Activated CD4-positive, alpha-beta T cell treated with anti-CD3 and anti-CD28 coated beads, Interleukin-2, amount 10 ng/mL, durations not matched to agents 7 days and 5 days (primary cell): ENCODE results near the gene TNIP3. TPM values are rescaled to one million over a fixed set of nuclear protein-coding genes. Genes with fewer than 3 reads are reported as not detected.

Experiments used
- CTCF ChIA-PET: fragments of 350-600 bp; sonication (Branson Sonifier 250); formaldehyde crosslinking; loops from one replicate; lab custom pipeline; 2021; ENCODE audit warnings: antibody characterized with exemption; lab: Charles Lee
- POLR2A ChIA-PET: fragments of 350-600 bp; sonication (Branson Sonifier 250); formaldehyde crosslinking; loops from one replicate; lab custom pipeline; 2021; ENCODE audit warnings: antibody characterized with exemption; lab: Charles Lee
- DNase-seq: peaks from one replicate; pipeline ENCODE4 v3.0.0-alpha.2; 2020
- H3K27ac Mint-ChIP-seq: one replicate; pipeline ENCODE4 v1.8.0; 2021; ENCODE audit warnings: mild to moderate bottlenecking, moderate library complexity, mixed read lengths
- H3K27me3 Mint-ChIP-seq: one replicate; pipeline ENCODE4 v1.8.0; 2021; ENCODE audit warnings: mixed read lengths
- H3K36me3 Mint-ChIP-seq: one replicate; pipeline ENCODE4 v1.8.0; 2021; ENCODE audit warnings: low read depth, mixed read lengths
- H3K4me1 Mint-ChIP-seq: one replicate; pipeline ENCODE4 v1.8.0; 2021; ENCODE audit warnings: mixed read lengths
- H3K4me3 Mint-ChIP-seq: one replicate; pipeline ENCODE4 v1.8.0; 2021; ENCODE audit warnings: mild to moderate bottlenecking, moderate library complexity, mixed read lengths
- H3K9me3 Mint-ChIP-seq: one replicate; pipeline ENCODE4 v1.8.0; 2021; ENCODE audit warnings: mixed read lengths
- total RNA-seq, 2 experiments: library from RNA; stranded (reverse); gene quantifications; one replicate each; pipeline ENCODE4 v1.2.3, GENCODE V29; 2021

The TNIP3 gene
- total RNA-seq, 2 experiments from 2014 or later, result 0.74 to 0.75 TPM

GRCh38 chr4:121146530-121146929, 17.6 kb downstream of the TNIP3 start:
- DNase-seq, result no peak
- POLR2A ChIA-PET, result no interaction called here
- Mint-ChIP-seq H3K4me3 (no peak overlapping the region), H3K9me3 (peaks cover 5% of the 10 kb centered on the region), H3K27ac (no peak overlapping the region), H3K36me3 (peaks cover 4% of the 10 kb centered on the region), H3K27me3 (peaks cover 3% of the 10 kb centered on the region), H3K4me1 (peaks cover 16% of the 10 kb centered on the region)
- CTCF ChIA-PET, result interaction anchor here (1.5 kb wide), 1 partner anchor 12 kb away, joined by 5 read pairs; no protein-coding TSS in a partner anchor

- Mint-ChIP-seq H3K36me3 (no peaks in the 10 kb centered on the region), H3K4me3 (no peak overlapping the region), H3K4me1 (peaks cover 9% of the 10 kb centered on the region), H3K9me3 (peaks cover 3% of the 10 kb centered on the region), H3K27me3 (peaks cover 3% of the 10 kb centered on the region), H3K27ac (no peak overlapping the region)
- ChIA-PET CTCF (interaction anchor here (1.1 kb wide), 1 partner anchor 9 kb away, joined by 4 read pairs; no protein-coding TSS in a partner anchor), POLR2A (no interaction called here)
- no peak for DNase-seq
These were observed 18.7 kb downstream of the TNIP3 start for GRCh38 chr4:121145430-121145829.

GRCh38 chr4:121144021-121144420, 20.1 kb downstream of the TNIP3 start:
- H3K27me3 Mint-ChIP-seq, result peaks cover 3% of the 10 kb centered on the region
- peaks cover 2% of the 10 kb centered on the region for H3K9me3 Mint-ChIP-seq
- H3K4me3 Mint-ChIP-seq, result no peak overlapping the region
- ChIA-PET POLR2A (no interaction called here), CTCF (no interaction called here)
- H3K4me1 Mint-ChIP-seq, result peaks cover 21% of the 10 kb centered on the region
- peaks cover 6% of the 10 kb centered on the region for H3K36me3 Mint-ChIP-seq
- H3K27ac Mint-ChIP-seq, result no peak overlapping the region
- DNase-seq, result no peak

GRCh38 chr4:121143131-121143530, 21.0 kb downstream of the TNIP3 start:
- Mint-ChIP-seq H3K4me1 (peaks cover 30% of the 10 kb centered on the region), H3K4me3 (no peak overlapping the region), H3K27ac (no peak overlapping the region), H3K27me3 (peaks cover 3% of the 10 kb centered on the region), H3K9me3 (no peaks in the 10 kb centered on the region), H3K36me3 (peaks cover 9% of the 10 kb centered on the region)
- no peak for DNase-seq
- CTCF ChIA-PET, result interaction anchor here (1.1 kb wide), 1 partner anchor 8 kb away, joined by 5 read pairs; no protein-coding TSS in a partner anchor
- POLR2A ChIA-PET, result no interaction called here

- CTCF ChIA-PET, result no interaction called here
- H3K9me3 Mint-ChIP-seq, result no peaks in the 10 kb centered on the region
- H3K27ac Mint-ChIP-seq, result no peak overlapping the region
- H3K4me3 Mint-ChIP-seq, result no peak overlapping the region
- H3K27me3 Mint-ChIP-seq, result no peaks in the 10 kb centered on the region
- DNase-seq, result no peak
- POLR2A ChIA-PET, result no interaction called here
- peaks cover 9% of the 10 kb centered on the region for H3K36me3 Mint-ChIP-seq
- H3K4me1 Mint-ChIP-seq, result peaks cover 35% of the 10 kb centered on the region
These were observed 23.2 kb downstream of the TNIP3 start for GRCh38 chr4:121140716-121141460.

- no peak for DNase-seq
- H3K27ac Mint-ChIP-seq, result peak overlapping the region; percentile 46
- no peak overlapping the region for H3K4me3 Mint-ChIP-seq
- POLR2A ChIA-PET, result no interaction called here
- H3K9me3 Mint-ChIP-seq, result no peaks in the 10 kb centered on the region
- H3K36me3 Mint-ChIP-seq, result peaks cover 9% of the 10 kb centered on the region
- no peaks in the 10 kb centered on the region for H3K27me3 Mint-ChIP-seq
- CTCF ChIA-PET, result no interaction called here
- H3K4me1 Mint-ChIP-seq, result peaks cover 39% of the 10 kb centered on the region
These were observed 24.4 kb downstream of the TNIP3 start for GRCh38 chr4:121139533-121140222.

GRCh38 chr4:121138039-121138825, 25.9 kb downstream of the TNIP3 start:
- DNase-seq, result no peak
- Mint-ChIP-seq H3K4me3 (no peak overlapping the region), H3K36me3 (peaks cover 9% of the 10 kb centered on the region), H3K27ac (no peak overlapping the region), H3K4me1 (peaks cover 40% of the 10 kb centered on the region), H3K9me3 (no peaks in the 10 kb centered on the region), H3K27me3 (peaks cover 2% of the 10 kb centered on the region)
- POLR2A ChIA-PET, result no interaction called here
- CTCF ChIA-PET, result interaction anchor here (1.1 kb wide), 1 partner anchor 14 kb away, joined by 3 read pairs; no protein-coding TSS in a partner anchor

- peaks cover 33% of the 10 kb centered on the region for H3K4me1 Mint-ChIP-seq
- no peak overlapping the region for H3K27ac Mint-ChIP-seq
- no peak overlapping the region for H3K4me3 Mint-ChIP-seq
- DNase-seq, result no peak
- CTCF ChIA-PET, result no interaction called here
- peaks cover 4% of the 10 kb centered on the region for H3K36me3 Mint-ChIP-seq
- POLR2A ChIA-PET, result no interaction called here
- H3K27me3 Mint-ChIP-seq, result peaks cover 2% of the 10 kb centered on the region
- peaks cover 6% of the 10 kb centered on the region for H3K9me3 Mint-ChIP-seq
These were observed 33.8 kb downstream of the TNIP3 start for GRCh38 chr4:121130326-121130660.

- CTCF ChIA-PET, result no interaction called here
- Mint-ChIP-seq H3K4me1 (peaks cover 31% of the 10 kb centered on the region), H3K4me3 (no peak overlapping the region), H3K27me3 (peaks cover 2% of the 10 kb centered on the region), H3K27ac (no peak overlapping the region), H3K36me3 (peaks cover 4% of the 10 kb centered on the region), H3K9me3 (peaks cover 6% of the 10 kb centered on the region)
- no peak for DNase-seq
- POLR2A ChIA-PET, result no interaction called here
These were observed 34.4 kb downstream of the TNIP3 start for GRCh38 chr4:121129606-121130325.

- Mint-ChIP-seq H3K36me3 (peaks cover 4% of the 10 kb centered on the region), H3K9me3 (peaks cover 6% of the 10 kb centered on the region), H3K4me3 (no peak overlapping the region), H3K27me3 (no peaks in the 10 kb centered on the region), H3K4me1 (peaks cover 28% of the 10 kb centered on the region), H3K27ac (no peak overlapping the region)
- ChIA-PET POLR2A (no interaction called here), CTCF (interaction anchor here (1.0 kb wide), 1 partner anchor 39 kb away, joined by 3 read pairs; no protein-coding TSS in a partner anchor)
- DNase-seq, result no peak
These were observed 37.0 kb downstream of the TNIP3 start for GRCh38 chr4:121127100-121127499.

- ChIA-PET POLR2A (no interaction called here), CTCF (interaction anchor here (1.0 kb wide), 1 partner anchor 40 kb away, joined by 3 read pairs; no protein-coding TSS in a partner anchor)
- Mint-ChIP-seq H3K36me3 (peaks cover 4% of the 10 kb centered on the region), H3K4me3 (no peak overlapping the region), H3K9me3 (peaks cover 6% of the 10 kb centered on the region), H3K4me1 (peaks cover 28% of the 10 kb centered on the region), H3K27ac (no peak overlapping the region), H3K27me3 (no peaks in the 10 kb centered on the region)
- DNase-seq, result no peak
These were observed 37.6 kb downstream of the TNIP3 start for GRCh38 chr4:121126449-121127006.

GRCh38 chr4:121125498-121125885, 38.6 kb downstream of the TNIP3 start:
- peaks cover 6% of the 10 kb centered on the region for H3K9me3 Mint-ChIP-seq
- CTCF ChIA-PET, result interaction anchor here (1.8 kb wide), 1 partner anchor 9 kb away, joined by 4 read pairs; no protein-coding TSS in a partner anchor
- H3K4me3 Mint-ChIP-seq, result no peak overlapping the region
- peaks cover 4% of the 10 kb centered on the region for H3K36me3 Mint-ChIP-seq
- POLR2A ChIA-PET, result no interaction called here
- no peak for DNase-seq
- no peaks in the 10 kb centered on the region for H3K27me3 Mint-ChIP-seq
- peaks cover 28% of the 10 kb centered on the region for H3K4me1 Mint-ChIP-seq
- no peak overlapping the region for H3K27ac Mint-ChIP-seq
